ENCODE measurements around the gene PHF14.

PHF14 gene

GRCh38 chr7:11109659-11110058, 136.0 kb downstream of the PHF14 start:
- no peak for DNase-seq

GRCh38 chr7:11120068-11120664, 146.5 kb downstream of the PHF14 start:
- no peak for DNase-seq

GRCh38 chr7:11120675-11121220, 147.1 kb downstream of the PHF14 start:
- no peak for DNase-seq

- DNase-seq = no peak
Measured at GRCh38 chr7:11124856-11125559, 151.3 kb downstream of the PHF14 start.

- DNase-seq = no peak
Measured at GRCh38 chr7:11127114-11127785, 153.6 kb downstream of the PHF14 start.

GRCh38 chr7:11127988-11128387, 154.3 kb downstream of the PHF14 start:
- no peak for DNase-seq

GRCh38 chr7:11128498-11128897, 154.8 kb downstream of the PHF14 start:
- no peak for DNase-seq

GRCh38 chr7:11130012-11130411, 156.3 kb downstream of the PHF14 start:
- peak; percentile 44 for DNase-seq

GRCh38 chr7:11130601-11131000, 156.9 kb downstream of the PHF14 start:
- DNase-seq = no peak

- DNase-seq = no peak
Measured at GRCh38 chr7:11133436-11133959, 159.8 kb downstream of the PHF14 start.

GRCh38 chr7:11135573-11135972, 161.9 kb downstream of the PHF14 start:
- no peak for DNase-seq

GRCh38 chr7:11141541-11141940, 167.9 kb downstream of the PHF14 start:
- no peak for DNase-seq

- DNase-seq = no peak
Measured at GRCh38 chr7:11153694-11154093, 180.0 kb downstream of the PHF14 start.

- DNase-seq = no peak
Measured at GRCh38 chr7:11155883-11156282, 182.2 kb downstream of the PHF14 start.

- DNase-seq = no peak
Measured at GRCh38 chr7:11161499-11161898, 187.8 kb downstream of the PHF14 start.

GRCh38 chr7:11163220-11163619, 189.5 kb downstream of the PHF14 start:
- DNase-seq = no peak

- no peak for DNase-seq
Measured at GRCh38 chr7:11166051-11166450, 192.4 kb downstream of the PHF14 start.

- DNase-seq = peak; percentile 70
Measured at GRCh38 chr7:11168650-11169170, 195.0 kb downstream of the PHF14 start.

GRCh38 chr7:11170175-11170574, 196.5 kb downstream of the PHF14 start:
- peak; percentile 23 for DNase-seq

- DNase-seq = peak; percentile 3
Measured at GRCh38 chr7:11170863-11171568, 197.3 kb downstream of the PHF14 start.

GRCh38 chr7:11171569-11172192, 198.0 kb downstream of the PHF14 start:
- peak; percentile 69 for DNase-seq

- DNase-seq = no peak
Measured at GRCh38 chr7:11172835-11173234, 199.2 kb downstream of the PHF14 start.

Data from NCI-H524 treated with DMSO at 0.1 percent for 48 hours (cell line).